T-cell (primary cell): ENCODE measurements around the gene APOLD1. TPM values are rescaled to one million over a fixed set of nuclear protein-coding genes. Genes with fewer than 3 reads are reported as not detected.

Source experiments
- ATAC-seq, 4 experiments: fragments of 200-7000 bp in 3 of 4; fragments of 150-1000 bp in 1 of 4; cut with Tn5 transposase; replicated peaks in 1 of 4; 1 replicate in 3 of 4; 2 replicates in 1 of 4; pipeline ENCODE4 v1.10.0; 2021; ENCODE audit warnings: moderate library complexity in 3 of 4, mild to moderate bottlenecking in 2 of 4, moderate number of reproducible peaks in 1 of 4
- CTCF ChIA-PET, 2 donors: fragments of 300-600 bp; sonication (Branson Sonifier 250); formaldehyde crosslinking; loops; one replicate each; lab custom pipeline; 2022; ENCODE audit warnings: antibody characterized with exemption in 2 of 2; lab: Charles Lee
- POLR2A ChIA-PET, 2 donors: fragments of 300-600 bp; sonication (Branson Sonifier 250); formaldehyde crosslinking; loops; one replicate each; lab custom pipeline; 2022; ENCODE audit warnings: antibody characterized with exemption in 2 of 2; lab: Charles Lee
- DNase-seq, 35 experiments: peaks; one replicate each; pipeline versions ENCODE4 v3.0.0 to v3.0.0-alpha.2; 2013 to 2023
- H3K27ac ChIP-seq: one replicate; pipeline ENCODE4 v1.5.1; 2013; ENCODE audit warnings: low read length
- H3K27me3 ChIP-seq, 2 experiments: replicated peaks in 1 of 2; 1 replicate in 1 of 2; 2 replicates in 1 of 2; pipeline versions ENCODE4 v1.6.1 to v1.7.0; 2013; ENCODE audit warnings: low read length in 1 of 2, mixed read lengths in 1 of 2; ENCODE audit not compliant: control insufficient read depth in 2 of 2, insufficient read depth in 2 of 2; ENCODE audit errors: extremely low read depth in 1 of 2
- H3K36me3 ChIP-seq, 2 donors: 1 replicate in 1 of 2; 2 replicates in 1 of 2; pipeline versions ENCODE4 v1.6.1 to v1.7.0; 2013; ENCODE audit warnings: low read length in 1 of 2; ENCODE audit not compliant: control insufficient read depth in 2 of 2, insufficient read depth in 1 of 2; ENCODE audit errors: extremely low read depth in 1 of 2
- H3K4me1 ChIP-seq, 2 experiments: 1 replicate in 1 of 2; 2 replicates in 1 of 2; pipeline versions ENCODE4 v1.6.1 to v1.7.0; 2013; ENCODE audit warnings: low read length in 2 of 2, mixed read lengths in 1 of 2; ENCODE audit not compliant: insufficient read depth in 2 of 2, control insufficient read depth in 1 of 2; ENCODE audit errors: extremely low read depth in 1 of 2
- H3K4me3 ChIP-seq, 2 donors: 1 replicate in 1 of 2; 2 replicates in 1 of 2; pipeline versions ENCODE4 v1.5.1 to v1.7.0; 2013; ENCODE audit warnings: mild to moderate bottlenecking in 2 of 2, low read length in 1 of 2, moderate library complexity in 1 of 2; ENCODE audit not compliant: control insufficient read depth in 1 of 2; ENCODE audit errors: extremely low read depth in 1 of 2
- H3K9me3 ChIP-seq: 2 replicates; pipeline ENCODE4 v1.7.0; 2013
- H3K27ac Mint-ChIP-seq, 2 donors: one replicate each; pipeline ENCODE4 v1.8.0; 2020 to 2021; ENCODE audit warnings: mild to moderate bottlenecking in 2 of 2, mixed read lengths in 2 of 2
- H3K27me3 Mint-ChIP-seq, 2 donors: one replicate each; pipeline ENCODE4 v1.8.0; 2021 to 2022; ENCODE audit warnings: mixed read lengths in 2 of 2
- H3K36me3 Mint-ChIP-seq: one replicate; pipeline ENCODE4 v1.8.0; 2021; ENCODE audit warnings: mixed read lengths
- H3K4me1 Mint-ChIP-seq, 3 donors: one replicate each; pipeline ENCODE4 v1.8.0; 2020 to 2022; ENCODE audit warnings: mixed read lengths in 3 of 3, mild to moderate bottlenecking in 1 of 3
- H3K4me3 Mint-ChIP-seq, 3 donors: one replicate each; pipeline ENCODE4 v1.8.0; 2020 to 2022; ENCODE audit warnings: mild to moderate bottlenecking in 3 of 3, mixed read lengths in 3 of 3, moderate library complexity in 3 of 3
- H3K9me3 Mint-ChIP-seq, 3 donors: one replicate each; pipeline ENCODE4 v1.8.0; 2020 to 2022; ENCODE audit warnings: mixed read lengths in 3 of 3
- WGBS: methylation state at CpG from one replicate; pipeline ENCODE4 v1.1.5; 2013; ENCODE audit warnings: missing lambda C conversion rate; ENCODE audit not compliant: insufficient coverage; 5-methylcytosine and 5-hydroxymethylcytosine counted together
- total RNA-seq, 35 experiments: library from RNA in 6 of 35; stranded (reverse) in 6 of 35; fragments of 120-200 nt in 1 of 35; gene quantifications; one replicate each; pipeline versions ENCODE4 v1.2.1 to v1.2.4 and lab custom pipeline; 2013 to 2026

The APOLD1 gene
- total RNA-seq, 5 donors from 2014 or later (not counting 1 experiment from before 2014, with no cell fraction given) = 0.82 to 4.7 (median 3.8) TPM

GRCh38 chr12:12807970-12808702 lies 22.7 kb downstream of the APOLD1 start:
- whole genome bisulfite sequencing = 0% methylated on average over 5 of the region's 11 CpGs

GRCh38 chr12:12810553-12811021 lies 25.1 kb downstream of the APOLD1 start:
- Histone ChIP-seq H3K4me1 (peaks cover 37 to 52% of the 10 kb centered on the region in 2 experiments), H3K4me3 (no peak overlapping the region), H3K36me3 (peaks cover 0 to 5% of the 10 kb centered on the region in 2 donors), H3K27me3 (no peaks in the 10 kb centered on the region), H3K9me3 (no peaks in the 10 kb centered on the region), H3K27ac (no peak overlapping the region)
- ATAC-seq (no peak), DNase-seq (no peak)
- H3K4me1 Mint-ChIP-seq = peaks cover 68 to 72% (median 72%) of the 10 kb centered on the region in 3 donors
- WGBS = 94% methylated on average over 5 of the region's 10 CpGs
- H3K27ac Mint-ChIP-seq = peak overlapping the region; percentile 75 to 80
- POLR2A ChIA-PET = no interaction called here
- CTCF ChIA-PET = interaction anchor here (0.7 to 5.3 kb wide), 3 partner anchors 21 to 24 kb away, joined by 3 to 48 read pairs (median 4); no protein-coding TSS in a partner anchor
- H3K4me3 Mint-ChIP-seq = no peak overlapping the region
- H3K9me3 Mint-ChIP-seq = no peaks in the 10 kb centered on the region
- H3K27me3 Mint-ChIP-seq = no peaks in the 10 kb centered on the region
- peaks cover 15% of the 10 kb centered on the region for H3K36me3 Mint-ChIP-seq

More at GRCh38 chr12:12807970-12808702, 22.7 kb downstream of the APOLD1 start:
- peak overlapping the region; percentile 52 to 76 (median 62) for H3K4me3 Mint-ChIP-seq
- no peaks in the 10 kb centered on the region for H3K9me3 ChIP-seq
- ATAC-seq (peak; percentile 82 to 88 (median 86)), DNase-seq (peak; percentile 36 to 89 (median 71))
- H3K27ac Mint-ChIP-seq = peak overlapping the region; percentile 94 to 100
- peak overlapping the region in 1 of 2 donors; percentile 7 for H3K4me3 ChIP-seq
- no peaks in the 10 kb centered on the region for H3K27me3 ChIP-seq
- ChIA-PET CTCF (interaction anchor here (0.7 to 1.4 kb wide), 6 partner anchors 18 to 1637 kb away, joined by 3 to 6 read pairs (median 5); partner anchors contain the start of gene SMIM10L1 (in 1 of the 2)), POLR2A (interaction anchor here in 1 of 2 donors (0.6 to 1.0 kb wide), 3 partner anchors 8 to 102 kb away, joined by 3 to 5 read pairs (median 4); no protein-coding TSS in a partner anchor)
- peaks cover under 1% of the 10 kb centered on the region for H3K36me3 Mint-ChIP-seq
- peaks cover 25 to 40% of the 10 kb centered on the region in 2 experiments for H3K4me1 ChIP-seq
- no peaks in the 10 kb centered on the region for H3K27me3 Mint-ChIP-seq
- peak overlapping the region; percentile 93 for H3K27ac ChIP-seq
- peaks cover 56 to 70% (median 70%) of the 10 kb centered on the region in 3 donors for H3K4me1 Mint-ChIP-seq
- no peaks in the 10 kb centered on the region for H3K9me3 Mint-ChIP-seq
- no peaks in the 10 kb centered on the region for H3K36me3 ChIP-seq

DNA sequence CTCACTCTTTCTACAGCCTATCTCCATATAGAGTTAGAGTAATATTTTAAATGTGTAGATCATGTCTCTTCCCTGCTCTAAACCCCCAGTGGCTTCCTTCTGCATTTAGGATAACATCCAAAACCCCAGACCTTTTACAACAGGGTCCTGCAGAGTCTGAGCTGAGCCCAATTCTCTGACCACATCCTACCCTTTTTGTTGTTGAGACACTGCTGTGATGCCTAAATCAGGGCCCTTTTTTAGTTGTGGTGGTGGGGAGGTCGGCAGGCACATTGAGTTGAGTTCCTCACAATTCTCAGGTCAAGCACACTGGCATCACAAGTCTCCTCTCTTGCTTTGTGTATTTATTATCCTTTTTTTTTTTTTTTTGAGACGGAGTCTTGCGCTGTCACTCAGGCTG lies 25.9 kb downstream of the APOLD1 start:
- ChIA-PET CTCF (interaction anchor here (0.7 to 5.3 kb wide), 4 partner anchors 18 to 24 kb away, joined by 3 to 48 read pairs (median 4); no protein-coding TSS in a partner anchor), POLR2A (interaction anchor here (0.6 to 0.7 kb wide), 5 partner anchors 9 to 437 kb away, joined by 3 to 14 read pairs (median 7); partner anchors contain the start of gene DUSP16 (in 1 of the 2))
- H3K27ac ChIP-seq = no peak overlapping the region
- H3K27me3 ChIP-seq = no peaks in the 10 kb centered on the region
- H3K27ac Mint-ChIP-seq = peak overlapping the region in 1 of 2 donors; percentile 44
- no peak for DNase-seq
- no peaks in the 10 kb centered on the region for H3K9me3 ChIP-seq
- H3K4me3 Mint-ChIP-seq = no peak overlapping the region
- H3K36me3 Mint-ChIP-seq = peaks cover 23% of the 10 kb centered on the region
- H3K36me3 ChIP-seq = peaks cover 0 to 12% of the 10 kb centered on the region in 2 donors
- ATAC-seq = no peak
- H3K4me1 Mint-ChIP-seq = peaks cover 69 to 74% (median 73%) of the 10 kb centered on the region in 3 donors
- no peaks in the 10 kb centered on the region for H3K27me3 Mint-ChIP-seq
- H3K4me1 ChIP-seq = peaks cover 40 to 51% of the 10 kb centered on the region in 2 experiments
- WGBS = no CpG with 5 or more reads among the region's 3 CpGs
- no peaks in the 10 kb centered on the region for H3K9me3 Mint-ChIP-seq
- H3K4me3 ChIP-seq = no peak overlapping the region

DNA sequence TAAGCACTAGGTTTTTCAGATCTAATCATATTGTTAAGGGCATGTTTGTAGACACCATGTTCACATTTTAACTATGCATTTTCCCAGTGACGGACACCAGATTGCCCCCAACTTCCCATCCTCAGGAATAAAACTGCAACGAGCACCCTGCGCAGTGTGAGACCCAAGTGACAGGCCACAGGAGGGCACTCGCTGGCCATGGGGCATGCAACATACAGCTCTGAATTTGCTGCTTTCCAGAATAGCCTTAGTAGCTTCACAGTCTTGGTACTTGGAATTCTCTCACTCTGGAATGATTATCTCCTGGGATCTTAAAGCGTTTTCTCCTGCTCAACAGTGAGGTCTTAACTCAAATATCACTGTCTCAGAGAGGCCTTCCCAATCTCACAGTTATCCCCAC lies 26.7 kb downstream of the APOLD1 start:
- no peak overlapping the region for H3K27ac ChIP-seq
- peaks cover 26% of the 10 kb centered on the region for H3K36me3 Mint-ChIP-seq
- 94% methylated on average over 3 of the region's 5 CpGs for WGBS
- no peaks in the 10 kb centered on the region for H3K9me3 ChIP-seq
- H3K27me3 ChIP-seq = no peaks in the 10 kb centered on the region
- H3K4me3 Mint-ChIP-seq = no peak overlapping the region
- ChIA-PET CTCF (interaction anchor here (0.5 to 5.3 kb wide), 6 partner anchors 10 to 33 kb away, joined by 3 to 48 read pairs (median 3); no protein-coding TSS in a partner anchor), POLR2A (interaction anchor here (0.6 to 0.7 kb wide), 4 partner anchors 12 to 285 kb away, joined by 3 to 7 read pairs (median 4); partner anchors contain the start of gene DUSP16 (in 1 of the 2))
- H3K36me3 ChIP-seq = peaks cover 0 to 15% of the 10 kb centered on the region in 2 donors
- no peak for DNase-seq
- H3K4me1 ChIP-seq = peaks cover 35 to 44% of the 10 kb centered on the region in 2 experiments
- H3K27ac Mint-ChIP-seq = no peak overlapping the region
- H3K4me1 Mint-ChIP-seq = peaks cover 70 to 75% (median 74%) of the 10 kb centered on the region in 3 donors
- H3K27me3 Mint-ChIP-seq = no peaks in the 10 kb centered on the region
- H3K9me3 Mint-ChIP-seq = no peaks in the 10 kb centered on the region
- H3K4me3 ChIP-seq = no peak overlapping the region
- no peak for ATAC-seq

GRCh38 chr12:12812618-12813119 lies 27.2 kb downstream of the APOLD1 start:
- ChIA-PET CTCF (interaction anchor here (0.5 to 5.3 kb wide), 7 partner anchors 9 to 76 kb away, joined by 3 to 48 read pairs (median 4); no protein-coding TSS in a partner anchor), POLR2A (interaction anchor here in 1 of 2 donors (0.6 to 0.7 kb wide), 2 partner anchors 13 to 372 kb away, joined by 3 to 5 read pairs; no protein-coding TSS in a partner anchor)
- H3K4me1 ChIP-seq = peaks cover 31 to 39% of the 10 kb centered on the region in 2 experiments
- Mint-ChIP-seq H3K27me3 (no peaks in the 10 kb centered on the region), H3K4me1 (peaks cover 66 to 75% (median 74%) of the 10 kb centered on the region in 3 donors), H3K36me3 (peaks cover 26% of the 10 kb centered on the region), H3K27ac (peak overlapping the region; percentile 83 to 89), H3K9me3 (no peaks in the 10 kb centered on the region), H3K4me3 (peak overlapping the region; percentile 88 to 99 (median 91))
- H3K27me3 ChIP-seq = no peaks in the 10 kb centered on the region
- no peak overlapping the region for H3K4me3 ChIP-seq
- H3K9me3 ChIP-seq = no peaks in the 10 kb centered on the region
- 79% methylated on average over 8 of the region's 14 CpGs for WGBS
- H3K36me3 ChIP-seq = peaks cover 0 to 20% of the 10 kb centered on the region in 2 donors
- ATAC-seq (no peak), DNase-seq (no peak)
- H3K27ac ChIP-seq = peak overlapping the region; percentile 77
